SU-DHL-6 (cell line): ENCODE data around the gene MYO10.

Experiments
- EZH2phosphoT487 ChIP-seq: fragments of 200-600 bp; sonication (generic), shearing (Covaris generic); conservative IDR thresholded peaks from 2 replicates; pipeline ENCODE4 v1.6.1; 2018; ENCODE audit warnings: mild to moderate bottlenecking, antibody characterized with exemption, low read length, moderate library complexity, mixed read lengths
- TF ChIP-seq, protein P1 (sequence below): fragments of 200-600 bp; sonication (generic); IDR thresholded peaks from one replicate; pipeline ENCODE4 v1.5.1; 2017; ENCODE audit warnings: antibody characterized with exemption, mild to moderate bottlenecking, low read length, moderate library complexity; ENCODE audit not compliant: insufficient read depth, poor library complexity, severe bottlenecking

DNA sequence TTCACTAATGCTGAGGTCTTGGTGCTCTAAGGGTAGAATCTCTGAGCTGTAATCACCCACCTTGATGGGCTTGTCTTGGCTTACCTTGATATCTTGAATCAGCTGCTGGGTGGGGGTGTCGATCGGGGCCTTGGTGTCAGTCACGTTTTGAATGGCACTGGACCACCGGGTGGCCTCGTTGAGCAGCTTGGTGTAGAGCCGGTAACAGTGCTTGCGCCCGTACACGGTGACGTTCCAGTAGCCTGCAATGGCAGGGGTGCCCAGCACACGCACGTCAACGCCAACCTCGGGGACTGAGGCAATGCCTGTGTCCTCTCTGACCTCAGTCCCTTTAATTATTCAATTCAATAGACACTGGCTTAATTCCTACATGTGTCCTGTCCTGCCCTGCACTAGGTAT, 256.2 kb downstream of the MYO10 start:
- TF ChIP-seq, protein P1, sequence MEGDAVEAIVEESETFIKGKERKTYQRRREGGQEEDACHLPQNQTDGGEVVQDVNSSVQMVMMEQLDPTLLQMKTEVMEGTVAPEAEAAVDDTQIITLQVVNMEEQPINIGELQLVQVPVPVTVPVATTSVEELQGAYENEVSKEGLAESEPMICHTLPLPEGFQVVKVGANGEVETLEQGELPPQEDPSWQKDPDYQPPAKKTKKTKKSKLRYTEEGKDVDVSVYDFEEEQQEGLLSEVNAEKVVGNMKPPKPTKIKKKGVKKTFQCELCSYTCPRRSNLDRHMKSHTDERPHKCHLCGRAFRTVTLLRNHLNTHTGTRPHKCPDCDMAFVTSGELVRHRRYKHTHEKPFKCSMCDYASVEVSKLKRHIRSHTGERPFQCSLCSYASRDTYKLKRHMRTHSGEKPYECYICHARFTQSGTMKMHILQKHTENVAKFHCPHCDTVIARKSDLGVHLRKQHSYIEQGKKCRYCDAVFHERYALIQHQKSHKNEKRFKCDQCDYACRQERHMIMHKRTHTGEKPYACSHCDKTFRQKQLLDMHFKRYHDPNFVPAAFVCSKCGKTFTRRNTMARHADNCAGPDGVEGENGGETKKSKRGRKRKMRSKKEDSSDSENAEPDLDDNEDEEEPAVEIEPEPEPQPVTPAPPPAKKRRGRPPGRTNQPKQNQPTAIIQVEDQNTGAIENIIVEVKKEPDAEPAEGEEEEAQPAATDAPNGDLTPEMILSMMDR: no peak
- TF ChIP-seq EZH2phosphoT487: no peak
